Progenitor cell of endocrine pancreas (in vitro differentiated cells): ENCODE measurements around the gene FHAD1. TPM values are rescaled to one million over a fixed set of nuclear protein-coding genes. Genes with fewer than 3 reads are reported as not detected.

ENCODE experiments used
- DNase-seq: peaks from one replicate; pipeline ENCODE4 v3.0.0; 2021; ENCODE audit warnings: low spot score; ENCODE audit not compliant: unreplicated experiment
- H3K27ac Mint-ChIP-seq: 2 replicates; pipeline ENCODE4 v1.8.0; 2021; ENCODE audit warnings: mild to moderate bottlenecking, moderate library complexity, mixed read lengths
- H3K27me3 Mint-ChIP-seq: 2 replicates; pipeline ENCODE4 v1.8.0; 2021; ENCODE audit warnings: mixed read lengths
- H3K36me3 Mint-ChIP-seq: 2 replicates; pipeline ENCODE4 v1.8.0; 2022; ENCODE audit warnings: mixed read lengths; ENCODE audit not compliant: insufficient read depth
- H3K4me1 Mint-ChIP-seq: 2 replicates; pipeline ENCODE4 v1.8.0; 2021; ENCODE audit warnings: low read depth, mixed read lengths
- H3K4me3 Mint-ChIP-seq: 2 replicates; pipeline ENCODE4 v1.8.0; 2021; ENCODE audit warnings: low read depth, mild to moderate bottlenecking, moderate library complexity, mixed read lengths
- H3K9me3 Mint-ChIP-seq: 2 replicates; pipeline ENCODE4 v1.8.0; 2021; ENCODE audit warnings: low read depth, mixed read lengths
- total RNA-seq: library from RNA; stranded (reverse); gene quantifications from 2 replicates; pipeline ENCODE4 v1.2.1, GENCODE V29; 2021
- TF ChIP-seq, protein P1 (sequence below): fragments of 200-600 bp; sonication (generic); IDR thresholded peaks from one replicate; pipeline ENCODE4 v1.5.0; 2021; ENCODE audit warnings: antibody characterized with exemption, mild to moderate bottlenecking; ENCODE audit not compliant: unreplicated experiment

FHAD1 gene
- total RNA-seq, 1 donor from 2014 or later: 5.0 TPM

DNA sequence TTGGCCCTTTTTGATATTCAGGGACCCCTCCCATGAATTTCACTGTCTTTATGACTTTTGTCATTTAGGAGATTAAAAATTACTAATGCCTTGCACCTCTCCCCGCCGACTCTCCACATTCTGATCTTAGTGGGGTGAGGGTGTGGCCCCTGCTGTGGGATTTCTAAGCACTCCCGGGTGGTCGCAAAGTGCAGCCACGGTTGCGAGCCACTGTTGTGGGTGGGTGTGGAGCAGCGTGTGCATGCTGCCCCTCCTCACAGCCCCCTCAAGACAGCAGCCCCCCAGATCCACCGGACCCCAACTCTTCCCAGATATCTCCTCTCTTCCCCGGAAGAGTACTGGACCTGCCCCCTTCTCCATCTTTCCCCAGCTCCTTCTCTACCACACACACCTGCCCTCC is 96.1 kb downstream of the FHAD1 start:
- Mint-ChIP-seq H3K9me3 (peaks cover 6% of the 10 kb centered on the region), H3K27ac (no peak overlapping the region), H3K4me1 (peaks cover 6% of the 10 kb centered on the region), H3K27me3 (peaks cover 15% of the 10 kb centered on the region), H3K4me3 (no peak overlapping the region), H3K36me3 (peaks cover 2% of the 10 kb centered on the region)
- TF ChIP-seq, protein P1, sequence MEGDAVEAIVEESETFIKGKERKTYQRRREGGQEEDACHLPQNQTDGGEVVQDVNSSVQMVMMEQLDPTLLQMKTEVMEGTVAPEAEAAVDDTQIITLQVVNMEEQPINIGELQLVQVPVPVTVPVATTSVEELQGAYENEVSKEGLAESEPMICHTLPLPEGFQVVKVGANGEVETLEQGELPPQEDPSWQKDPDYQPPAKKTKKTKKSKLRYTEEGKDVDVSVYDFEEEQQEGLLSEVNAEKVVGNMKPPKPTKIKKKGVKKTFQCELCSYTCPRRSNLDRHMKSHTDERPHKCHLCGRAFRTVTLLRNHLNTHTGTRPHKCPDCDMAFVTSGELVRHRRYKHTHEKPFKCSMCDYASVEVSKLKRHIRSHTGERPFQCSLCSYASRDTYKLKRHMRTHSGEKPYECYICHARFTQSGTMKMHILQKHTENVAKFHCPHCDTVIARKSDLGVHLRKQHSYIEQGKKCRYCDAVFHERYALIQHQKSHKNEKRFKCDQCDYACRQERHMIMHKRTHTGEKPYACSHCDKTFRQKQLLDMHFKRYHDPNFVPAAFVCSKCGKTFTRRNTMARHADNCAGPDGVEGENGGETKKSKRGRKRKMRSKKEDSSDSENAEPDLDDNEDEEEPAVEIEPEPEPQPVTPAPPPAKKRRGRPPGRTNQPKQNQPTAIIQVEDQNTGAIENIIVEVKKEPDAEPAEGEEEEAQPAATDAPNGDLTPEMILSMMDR: no peak
- no peak for DNase-seq

DNA sequence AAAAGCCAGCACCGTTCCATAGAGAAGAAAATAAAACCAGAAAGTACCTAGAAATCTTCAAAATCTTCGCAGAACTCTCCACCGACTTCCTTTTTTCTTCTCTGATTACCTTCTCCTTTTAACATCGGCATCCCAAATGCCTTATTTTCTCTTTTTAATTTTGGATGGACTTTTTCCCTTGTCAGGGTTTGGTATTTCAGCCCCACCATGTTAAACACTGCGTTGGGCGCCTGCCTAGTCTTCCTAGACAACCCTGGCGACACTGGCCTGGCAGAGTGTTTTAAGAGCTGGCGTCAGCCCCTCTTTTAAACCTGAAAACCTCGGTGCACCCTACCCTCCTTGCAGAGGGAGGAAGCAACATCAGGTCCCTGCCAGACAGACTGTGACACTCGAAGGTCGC is 96.7 kb downstream of the FHAD1 start:
- H3K27ac Mint-ChIP-seq: no peak overlapping the region
- H3K36me3 Mint-ChIP-seq: no peaks in the 10 kb centered on the region
- DNase-seq: no peak
- H3K4me3 Mint-ChIP-seq: no peak overlapping the region
- TF ChIP-seq, protein P1: no peak
- no peaks in the 10 kb centered on the region for H3K9me3 Mint-ChIP-seq
- peaks cover 11% of the 10 kb centered on the region for H3K27me3 Mint-ChIP-seq
- peaks cover 6% of the 10 kb centered on the region for H3K4me1 Mint-ChIP-seq

DNA sequence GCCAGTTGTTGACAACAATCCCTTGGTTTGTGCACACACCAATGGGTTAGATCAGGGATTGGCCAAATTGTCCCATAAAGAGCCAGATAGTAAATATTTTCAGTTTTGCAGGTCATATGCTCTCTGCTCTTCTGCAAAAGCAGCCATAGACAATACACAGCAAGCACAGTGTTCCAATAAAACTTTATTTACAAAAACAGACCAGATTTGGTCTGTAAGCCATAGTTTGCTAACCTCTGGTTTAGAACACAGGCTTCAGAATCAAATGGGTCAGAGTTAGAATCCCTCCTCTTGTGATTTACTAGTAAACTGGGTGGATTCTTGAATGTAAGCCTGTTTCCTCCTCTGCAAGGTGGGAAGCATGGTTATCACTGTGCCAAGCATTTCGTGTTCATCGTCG is 97.4 kb downstream of the FHAD1 start:
- Mint-ChIP-seq H3K36me3 (no peaks in the 10 kb centered on the region), H3K27me3 (peaks cover 11% of the 10 kb centered on the region), H3K9me3 (no peaks in the 10 kb centered on the region), H3K27ac (no peak overlapping the region), H3K4me1 (peaks cover 4% of the 10 kb centered on the region), H3K4me3 (no peak overlapping the region)
- TF ChIP-seq, protein P1: no peak
- no peak for DNase-seq

DNA sequence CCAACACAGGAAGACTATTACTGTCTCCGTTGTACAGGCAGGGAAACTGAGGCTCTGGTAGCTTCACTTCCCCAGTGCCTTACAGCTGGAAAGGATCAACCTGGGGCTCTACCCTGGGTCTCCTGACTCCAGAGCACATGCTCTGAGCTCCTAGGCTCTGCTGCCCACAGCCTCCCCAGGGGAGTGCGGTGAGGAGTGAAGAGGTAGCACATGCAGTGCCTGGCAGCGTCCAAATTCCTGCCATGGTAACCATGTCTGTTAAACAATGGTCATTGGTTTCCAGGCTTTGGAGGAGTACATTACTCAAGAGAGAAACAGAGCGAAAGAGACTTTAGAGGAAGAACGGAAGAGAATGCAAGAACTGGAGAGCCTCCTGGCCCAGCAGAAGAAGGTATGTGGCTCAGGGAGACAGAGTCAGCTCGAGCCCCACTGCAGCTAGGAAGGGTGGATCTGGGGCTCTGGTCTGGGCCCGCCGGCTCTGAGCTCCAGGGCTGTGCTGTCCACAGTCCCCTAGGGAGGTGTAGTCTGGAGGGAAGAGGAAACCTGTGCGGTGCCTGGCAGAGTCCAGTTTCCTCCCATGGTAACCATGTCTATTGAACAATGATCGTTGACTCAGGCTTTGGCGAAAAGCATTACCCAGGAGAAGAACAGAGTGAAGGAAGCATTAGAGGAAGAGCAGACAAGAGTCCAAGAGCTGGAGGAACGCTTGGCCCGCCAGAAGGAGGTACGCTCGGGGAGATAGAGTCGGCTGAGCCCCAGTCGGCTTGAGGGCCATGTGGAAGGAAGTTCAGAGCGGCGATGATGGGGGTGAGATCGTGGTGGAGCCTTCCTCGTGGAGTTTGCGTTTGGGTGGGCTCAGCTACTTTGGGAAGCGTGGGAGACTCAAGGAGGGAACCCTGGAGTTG is 98.0 kb downstream of the FHAD1 start:
- Mint-ChIP-seq H3K4me3 (no peak overlapping the region), H3K4me1 (peaks cover 2% of the 10 kb centered on the region), H3K27me3 (peaks cover 11% of the 10 kb centered on the region), H3K27ac (no peak overlapping the region), H3K9me3 (no peaks in the 10 kb centered on the region), H3K36me3 (no peaks in the 10 kb centered on the region)
- TF ChIP-seq, protein P1: no peak
- no peak for DNase-seq

DNA sequence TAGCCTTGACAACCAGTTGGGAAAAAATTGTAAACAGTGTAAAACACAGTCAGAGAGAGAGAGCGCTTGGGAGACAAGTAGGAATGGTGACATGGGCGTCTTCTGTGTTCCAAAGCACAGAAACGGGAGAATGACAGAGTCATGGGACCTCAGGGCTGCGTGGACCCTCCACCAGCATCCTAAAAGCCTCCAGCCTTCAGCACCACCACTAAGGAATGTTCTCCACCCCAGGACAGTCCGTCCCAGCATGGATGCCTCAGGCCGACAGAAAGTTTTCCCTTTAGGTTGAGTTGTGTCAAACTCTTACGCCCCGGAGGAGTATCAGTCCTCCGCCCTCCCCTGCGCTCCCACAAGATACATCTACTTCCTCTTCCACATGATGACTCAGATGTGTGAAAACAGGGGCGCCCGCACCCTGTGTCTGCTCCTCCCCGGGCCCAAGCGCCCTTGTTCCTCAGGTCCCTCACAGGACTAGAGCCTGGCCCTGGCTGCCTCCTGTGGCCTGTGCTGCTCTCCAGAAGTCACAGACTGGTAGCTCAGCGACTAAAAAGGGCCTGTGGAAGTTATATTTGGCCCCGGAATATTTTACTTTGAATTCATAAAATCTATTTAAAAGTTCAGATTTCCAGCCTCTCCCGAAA is 98.8 kb downstream of the FHAD1 start:
- no peaks in the 10 kb centered on the region for H3K4me1 Mint-ChIP-seq
- no peak overlapping the region for H3K27ac Mint-ChIP-seq
- no peaks in the 10 kb centered on the region for H3K9me3 Mint-ChIP-seq
- no peaks in the 10 kb centered on the region for H3K36me3 Mint-ChIP-seq
- no peak for DNase-seq
- TF ChIP-seq, protein P1: no peak
- H3K4me3 Mint-ChIP-seq: no peak overlapping the region
- peaks cover 11% of the 10 kb centered on the region for H3K27me3 Mint-ChIP-seq
